ENCODE results near the gene CFAP65.

GRCh38 chr2:219023045-219023605 is 18.2 kb downstream of the CFAP65 start:
- TF ChIP-seq CTCF (IDR thresholded peaks at IDR 0.05) (no peak), POLR2A (IDR thresholded peaks at IDR 0.05) (no peak)
